Renal cortical epithelial cell (primary cell): Measurements from ENCODE around the gene DNM2. TPM values are rescaled to one million over a fixed set of nuclear protein-coding genes. Genes with fewer than 3 reads are reported as not detected.

ENCODE experiments used
- DNase-seq: peaks from one replicate; pipeline ENCODE4 v3.0.0-alpha.2; 2011; ENCODE audit warnings: low read depth
- total RNA-seq: library from RNA; depleted of rRNA; stranded (reverse); fragments of >200 nt; gene quantifications from 2 replicates; pipeline ENCODE4 v1.2.3, GENCODE V29; 2014

Gene DNM2
- total RNA-seq, 1 donor from 2014 or later: 347 TPM

- peak; percentile 63 for DNase-seq
Observed at GRCh38 chr19:10690341-10690781, 27.5 kb upstream of the DNM2 start.

- DNase-seq: no peak
Observed at GRCh38 chr19:10691178-10691881, 26.5 kb upstream of the DNM2 start.

- DNase-seq: no peak
Observed at GRCh38 chr19:10691883-10692282, 26.0 kb upstream of the DNM2 start.

GRCh38 chr19:10692673-10693264, 25.1 kb upstream of the DNM2 start:
- DNase-seq: no peak

GRCh38 chr19:10694706-10695307, 23.1 kb upstream of the DNM2 start:
- no peak for DNase-seq

GRCh38 chr19:10695401-10696398, 22.2 kb upstream of the DNM2 start:
- peak; percentile 82 for DNase-seq

GRCh38 chr19:10699650-10700335, 18.1 kb upstream of the DNM2 start:
- peak; percentile 43 for DNase-seq

- no peak for DNase-seq
Observed at GRCh38 chr19:10701955-10702525, 15.8 kb upstream of the DNM2 start.

GRCh38 chr19:10706990-10707389, 10.9 kb upstream of the DNM2 start:
- no peak for DNase-seq

- DNase-seq: no peak
Observed at GRCh38 chr19:10707440-10707839, 10.4 kb upstream of the DNM2 start.

- DNase-seq: no peak
Observed at GRCh38 chr19:10708291-10708690, 9.6 kb upstream of the DNM2 start.

GRCh38 chr19:10712045-10712444, 5.8 kb upstream of the DNM2 start:
- DNase-seq: no peak

GRCh38 chr19:10712754-10713153, 5.1 kb upstream of the DNM2 start:
- no peak for DNase-seq

- no peak for DNase-seq
Observed at GRCh38 chr19:10713317-10713716, 4.6 kb upstream of the DNM2 start.

GRCh38 chr19:10717054-10717355, 874 bp upstream of the DNM2 start:
- DNase-seq: no peak

- DNase-seq: no peak
Observed at GRCh38 chr19:10718205-10719196, 622 bp downstream of the DNM2 start.

GRCh38 chr19:10719466-10719961, 1.6 kb downstream of the DNM2 start:
- no peak for DNase-seq

GRCh38 chr19:10720607-10721125, 2.8 kb downstream of the DNM2 start:
- DNase-seq: no peak

GRCh38 chr19:10723591-10723990, 5.7 kb downstream of the DNM2 start:
- DNase-seq: no peak
